GM12801 (cell line): Measurements from ENCODE around the gene SCYL2.

ENCODE experiments used
- TF ChIP-seq, protein P1 (sequence below): IDR thresholded peaks from one replicate; pipeline ENCODE4 v1.5.1; 2011; ENCODE audit warnings: control low read depth; ENCODE audit not compliant: insufficient read length; ENCODE audit errors: extremely low read depth

SCYL2 gene

DNA sequence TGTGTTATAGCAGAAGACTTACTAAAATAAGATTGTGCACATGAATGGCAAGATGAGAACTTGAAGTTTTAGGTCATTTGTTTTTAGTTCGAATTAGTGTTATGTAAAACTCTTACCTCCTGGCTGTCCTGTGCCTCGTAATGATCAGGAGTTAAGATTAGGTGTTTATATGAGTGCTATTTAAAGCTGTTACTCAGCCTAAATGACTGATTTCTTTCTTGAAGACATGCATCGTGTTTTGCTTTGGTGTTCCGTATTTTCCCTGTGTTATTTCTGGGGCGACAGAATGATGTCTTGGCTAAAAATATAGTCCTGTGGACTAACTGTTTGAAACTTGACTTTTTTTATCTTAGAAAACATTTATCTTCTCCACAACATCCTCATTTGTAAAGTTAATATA lies 22.1 kb downstream of the SCYL2 start:
- TF ChIP-seq, protein P1, sequence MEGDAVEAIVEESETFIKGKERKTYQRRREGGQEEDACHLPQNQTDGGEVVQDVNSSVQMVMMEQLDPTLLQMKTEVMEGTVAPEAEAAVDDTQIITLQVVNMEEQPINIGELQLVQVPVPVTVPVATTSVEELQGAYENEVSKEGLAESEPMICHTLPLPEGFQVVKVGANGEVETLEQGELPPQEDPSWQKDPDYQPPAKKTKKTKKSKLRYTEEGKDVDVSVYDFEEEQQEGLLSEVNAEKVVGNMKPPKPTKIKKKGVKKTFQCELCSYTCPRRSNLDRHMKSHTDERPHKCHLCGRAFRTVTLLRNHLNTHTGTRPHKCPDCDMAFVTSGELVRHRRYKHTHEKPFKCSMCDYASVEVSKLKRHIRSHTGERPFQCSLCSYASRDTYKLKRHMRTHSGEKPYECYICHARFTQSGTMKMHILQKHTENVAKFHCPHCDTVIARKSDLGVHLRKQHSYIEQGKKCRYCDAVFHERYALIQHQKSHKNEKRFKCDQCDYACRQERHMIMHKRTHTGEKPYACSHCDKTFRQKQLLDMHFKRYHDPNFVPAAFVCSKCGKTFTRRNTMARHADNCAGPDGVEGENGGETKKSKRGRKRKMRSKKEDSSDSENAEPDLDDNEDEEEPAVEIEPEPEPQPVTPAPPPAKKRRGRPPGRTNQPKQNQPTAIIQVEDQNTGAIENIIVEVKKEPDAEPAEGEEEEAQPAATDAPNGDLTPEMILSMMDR: no peak

DNA sequence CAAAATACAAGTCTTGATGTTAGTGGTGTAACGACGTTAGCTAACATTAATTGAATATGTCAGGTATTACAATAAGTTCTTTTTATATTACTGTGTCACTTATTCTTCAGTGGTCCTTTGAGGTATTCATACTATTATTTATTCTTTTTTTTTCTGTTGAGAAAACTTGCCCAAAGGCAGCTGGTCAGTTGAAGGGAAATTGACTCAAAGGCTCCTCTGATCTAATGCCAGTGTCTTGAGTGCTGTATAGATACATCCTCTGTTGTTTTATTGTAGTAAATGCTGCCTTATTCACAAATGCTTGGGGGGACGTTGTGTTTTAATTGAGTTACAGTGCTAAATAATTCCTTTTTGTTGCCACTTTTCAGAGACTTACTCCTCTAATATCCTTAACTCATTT lies 23.0 kb downstream of the SCYL2 start:
- TF ChIP-seq, protein P1: no peak

DNA sequence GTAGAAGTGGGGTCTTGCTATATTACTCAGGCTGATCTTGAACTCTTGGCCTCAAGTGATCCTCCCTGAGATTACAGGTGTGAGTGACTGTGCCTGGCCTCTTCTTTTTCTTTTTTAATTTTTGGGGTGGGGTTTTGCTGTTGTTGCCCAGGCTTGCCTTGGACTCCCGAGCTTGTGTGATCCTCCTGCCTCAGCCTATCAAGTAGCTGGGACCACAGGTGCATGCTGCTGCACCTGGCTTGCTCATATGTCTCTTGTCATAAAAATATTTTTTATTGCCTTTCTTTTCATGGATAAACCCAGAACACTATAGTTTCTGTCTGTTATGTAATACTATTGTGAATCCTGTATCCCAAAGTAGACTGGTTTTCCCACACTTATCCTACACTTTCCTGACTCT lies 26.0 kb downstream of the SCYL2 start:
- TF ChIP-seq, protein P1: no peak

DNA sequence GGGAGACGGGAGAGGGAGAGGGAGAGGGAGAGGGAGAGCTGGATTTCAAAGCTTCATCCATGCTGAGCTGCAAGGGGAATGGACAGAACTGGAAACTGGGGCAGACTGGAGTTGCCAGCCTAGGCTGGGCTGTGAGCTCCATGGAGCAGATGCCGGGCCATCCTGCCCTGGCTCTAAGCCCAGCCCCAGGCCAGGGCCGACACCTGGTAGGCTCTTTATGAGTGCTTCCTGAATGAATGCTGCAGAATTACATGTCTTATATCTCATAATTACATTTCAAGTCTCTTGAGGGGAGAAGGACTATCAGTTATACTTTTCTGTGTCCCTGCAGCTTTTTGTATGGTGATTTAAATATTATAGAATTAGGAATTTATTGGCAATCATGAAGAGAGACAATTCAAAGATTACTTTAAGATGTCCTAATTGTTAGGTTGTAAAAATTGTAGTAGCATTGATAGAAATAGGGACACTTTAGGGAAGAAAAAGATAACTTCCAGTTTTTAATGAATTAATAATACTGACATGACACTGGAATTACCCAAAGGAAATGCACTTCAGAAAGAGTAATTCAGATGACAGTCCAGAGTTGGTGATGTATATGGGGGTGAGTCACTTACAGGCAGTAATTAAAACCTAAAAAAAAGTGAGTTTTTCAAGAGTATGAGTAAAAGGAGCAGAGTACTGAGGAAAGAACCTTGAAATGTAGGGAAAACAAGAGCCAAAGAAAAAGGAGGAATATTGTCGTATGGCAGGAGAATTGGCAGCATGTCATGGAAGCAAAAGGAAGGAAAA lies 29.0 kb downstream of the SCYL2 start:
- TF ChIP-seq, protein P1: no peak

DNA sequence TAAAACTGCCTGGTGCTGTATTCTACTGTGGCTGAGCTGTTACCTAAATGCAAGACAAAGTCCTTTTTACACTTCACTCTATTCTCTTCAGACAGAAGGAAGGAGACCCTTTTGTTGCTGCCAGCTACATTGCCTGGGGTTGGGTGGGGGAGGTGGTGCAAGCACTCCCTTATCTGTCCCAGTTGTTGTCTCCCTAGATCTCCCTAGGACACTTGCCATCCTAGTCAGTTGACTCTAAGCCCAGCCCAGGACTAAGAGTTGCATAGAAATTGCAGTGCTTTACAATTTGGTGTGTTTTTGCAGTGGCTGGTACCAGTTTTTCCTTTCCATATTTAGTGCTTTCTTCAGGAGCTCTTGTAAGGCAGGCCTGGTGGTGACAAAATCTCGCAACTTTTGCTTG lies 35.1 kb downstream of the SCYL2 start:
- TF ChIP-seq, protein P1: no peak

DNA sequence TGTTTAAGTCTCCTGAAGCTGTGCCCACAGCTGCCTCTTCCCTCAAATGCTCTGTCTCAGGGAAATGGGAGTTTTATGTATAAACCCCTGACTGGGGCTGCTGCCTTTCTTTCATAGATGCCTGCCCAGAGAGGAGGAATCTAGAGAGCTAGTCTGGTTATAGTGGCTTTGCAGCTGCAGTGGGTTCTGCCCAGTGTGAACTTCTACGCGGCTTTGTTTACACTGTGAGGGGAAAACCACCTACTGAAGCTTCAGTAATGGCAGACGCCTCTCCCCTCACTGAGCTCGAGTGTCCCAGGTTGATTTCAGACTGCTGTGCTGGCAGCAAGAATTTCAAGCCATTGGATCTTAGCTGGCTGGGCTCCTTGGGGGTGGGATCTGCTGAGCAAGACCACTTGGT lies 36.9 kb downstream of the SCYL2 start:
- TF ChIP-seq, protein P1: no peak

DNA sequence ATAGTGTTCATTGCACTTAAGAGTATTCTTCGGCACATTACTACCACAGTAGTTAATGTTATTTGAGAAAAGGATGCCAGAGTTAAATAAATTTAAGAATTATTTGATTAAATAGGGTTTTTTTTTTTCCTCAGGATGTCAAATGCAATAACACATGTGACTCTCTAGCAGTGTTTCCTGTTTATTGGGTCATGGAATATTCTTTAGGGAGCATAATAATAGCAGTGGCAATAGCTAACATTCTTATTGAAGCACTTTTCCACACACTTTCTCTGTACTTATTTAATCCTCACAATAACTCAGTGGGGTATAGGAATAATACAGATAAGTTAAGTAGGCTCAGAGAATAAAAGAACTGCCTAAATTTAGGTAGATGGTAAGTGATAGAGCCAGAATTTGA lies 44.3 kb downstream of the SCYL2 start:
- TF ChIP-seq, protein P1: no peak

DNA sequence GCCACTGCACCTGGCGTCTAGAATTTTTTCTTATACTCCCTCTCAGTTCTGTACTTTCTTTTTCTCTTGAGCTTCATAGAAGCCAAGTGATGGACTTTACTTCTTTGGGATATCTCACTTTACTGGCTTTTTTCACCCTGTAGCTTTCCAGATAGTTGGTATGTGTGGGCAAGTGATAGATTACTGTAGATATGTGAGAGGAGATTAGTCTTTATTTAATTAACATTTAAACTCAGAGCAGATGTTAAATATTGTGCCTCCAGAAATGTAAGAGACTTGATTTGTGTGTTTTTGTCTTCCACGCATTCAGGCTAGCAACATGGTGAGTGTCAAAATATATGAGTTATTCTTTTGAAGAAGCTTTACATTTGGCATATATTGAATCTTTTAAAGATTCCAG lies 50.4 kb downstream of the SCYL2 start:
- TF ChIP-seq, protein P1: no peak
